ENCODE results near the gene ASCC1.

- no peak for TF ChIP-seq EZH2 (IDR thresholded peaks at IDR 0.05; ENCODE audit: borderline replicate concordance, low read length)
- TF ChIP-seq CTCF (conservative IDR thresholded peaks at IDR 0.05 in 1 of 2, IDR thresholded peaks at IDR 0.05 in 1 of 2; ENCODE audit: extremely low read depth in 1 of 2, insufficient read depth in 1 of 2, low read depth in 1 of 2, low read length in 2 of 2) = no peak
These were observed 45.8 kb upstream of the ASCC1 start for GRCh38 chr10:72261784-72262404.

Data from mammary epithelial cell (primary cell).